Muscle of leg (tissue), 16 donors: ENCODE measurements around the gene TRPM6. TPM values are rescaled to one million over a fixed set of nuclear protein-coding genes. Genes with fewer than 3 reads are reported as not detected.
"Not testable (repeated sequence)": the region's sequence is repeated elsewhere in the genome, so short reads cannot be mapped to it uniquely, and the experiment has no call there.

ENCODE experiments used
- DNase-seq: peaks from one replicate; pipeline ENCODE4 v3.0.0; 2013
- H3K27ac ChIP-seq: one replicate; pipeline ENCODE4 v1.5.1; 2013; ENCODE audit warnings: mild to moderate bottlenecking, low read length, control low read depth
- H3K27me3 ChIP-seq: one replicate; pipeline ENCODE4 v1.6.1; 2013; ENCODE audit warnings: low read length; ENCODE audit not compliant: control insufficient read depth, insufficient read depth
- H3K36me3 ChIP-seq: one replicate; pipeline ENCODE4 v1.6.1; 2013; ENCODE audit warnings: low read length; ENCODE audit not compliant: control insufficient read depth, insufficient read depth
- H3K4me1 ChIP-seq: one replicate; pipeline ENCODE4 v1.6.1; 2013; ENCODE audit warnings: low read length; ENCODE audit not compliant: control insufficient read depth, insufficient read depth
- H3K4me3 ChIP-seq: one replicate; pipeline ENCODE4 v1.5.1; 2013; ENCODE audit warnings: low read length, control low read depth
- H3K9me3 ChIP-seq: replicated peaks from 2 replicates; pipeline ENCODE4 v1.6.1; 2013; ENCODE audit warnings: low read depth, low read length; ENCODE audit not compliant: control insufficient read depth
- WGBS: methylation state at CpG from one replicate; pipeline ENCODE4 v1.1.5; 2013; ENCODE audit warnings: missing lambda C conversion rate; ENCODE audit not compliant: insufficient coverage; 5-methylcytosine and 5-hydroxymethylcytosine counted together
- long read RNA-seq, 11 donors: transcript quantifications; one replicate each; lab custom pipeline, GENCODE V29; 2026
- polyA plus RNA-seq, 8 donors: library from polyadenylated mRNA; unstranded; fragments of 120-200 nt; gene quantifications; one replicate each; pipeline versions ENCODE4 v1.2.1 to v1.2.3, GENCODE V29; 2013; ENCODE audit warnings: inconsistent platforms in 1 of 8, low replicate concordance in 1 of 8; ENCODE audit not compliant: insufficient read length in 8 of 8, insufficient read depth in 1 of 8
- total RNA-seq: library from RNA; stranded (reverse); fragments of 120-200 nt; gene quantifications from one replicate; pipeline ENCODE4 v1.2.4, GENCODE V29; 2013

The TRPM6 gene
- total RNA-seq (0.04 TPM), polyA plus RNA-seq (under 1 TPM; 0.04 to 0.62 (median 0.08) TPM)
- long read RNA-seq, donor 1 = 0 reads
- long read RNA-seq, donor 2 = 0 reads
- long read RNA-seq, donor 3 = 0 reads
- long read RNA-seq, donor 4 = 0 reads
- long read RNA-seq, donor 5 = 0 reads
- long read RNA-seq, donor 6 = 0 reads
- long read RNA-seq, donor 7 = 0 reads
- long read RNA-seq, donor 8 = 0 reads
- long read RNA-seq, donor 9 = 0 reads
- long read RNA-seq, donor 10 = 0 reads
- long read RNA-seq, donor 11 = 0 reads

- Histone ChIP-seq H3K36me3 (no peaks in the 10 kb centered on the region), H3K27me3 (peaks cover 13% of the 10 kb centered on the region), H3K9me3 (peaks cover 3% of the 10 kb centered on the region), H3K4me1 (peaks cover 7% of the 10 kb centered on the region), H3K27ac (peak within 1 kb of the TSS; percentile 6), H3K4me3 (peak within 1 kb of the TSS; percentile 52)
- peak; percentile 68 for DNase-seq
- WGBS = 1% methylated on average over 48 of the region's 64 CpGs
Observed at GRCh38 chr9:74887041-74887980, at the start of gene TRPM6. Gene TRPM6, minus strand, starts transcription at chr9:74887921. Its CDS starts 65 bp downstream, at chr9:74887856.

GRCh38 chr9:74935008-74935407 is 47.3 kb upstream of the TRPM6 start:
- Histone ChIP-seq H3K4me1 (no peaks in the 10 kb centered on the region), H3K27ac (no peak overlapping the region), H3K4me3 (no peak overlapping the region), H3K27me3 (peaks cover 2% of the 10 kb centered on the region), H3K36me3 (no peaks in the 10 kb centered on the region), H3K9me3 (peaks cover 4% of the 10 kb centered on the region)
- WGBS = 62% methylated on average over 6 of the region's 8 CpGs
- DNase-seq = no peak

- no CpG with 5 or more reads among the region's 1 CpG for WGBS
- Histone ChIP-seq H3K27ac (no peak overlapping the region), H3K4me1 (no peaks in the 10 kb centered on the region), H3K27me3 (no peaks in the 10 kb centered on the region), H3K9me3 (no peaks in the 10 kb centered on the region), H3K4me3 (no peak overlapping the region), H3K36me3 (no peaks in the 10 kb centered on the region)
- no peak for DNase-seq
Observed at GRCh38 chr9:74921737-74922136, 34.0 kb upstream of the TRPM6 start.

GRCh38 chr9:74920944-74921626 is 33.4 kb upstream of the TRPM6 start:
- no peaks in the 10 kb centered on the region for H3K27me3 ChIP-seq
- H3K4me3 ChIP-seq = no peak overlapping the region
- WGBS = no CpG with 5 or more reads among the region's 3 CpGs
- H3K9me3 ChIP-seq = no peaks in the 10 kb centered on the region
- H3K4me1 ChIP-seq = no peaks in the 10 kb centered on the region
- no peaks in the 10 kb centered on the region for H3K36me3 ChIP-seq
- no peak overlapping the region for H3K27ac ChIP-seq
- DNase-seq = no peak

- Histone ChIP-seq H3K27ac (no peak overlapping the region), H3K27me3 (no peaks in the 10 kb centered on the region), H3K4me3 (no peak overlapping the region), H3K9me3 (no peaks in the 10 kb centered on the region), H3K4me1 (no peaks in the 10 kb centered on the region), H3K36me3 (no peaks in the 10 kb centered on the region)
- DNase-seq = no peak
- 94% methylated on average over 2 of the region's 2 CpGs for WGBS
Observed at GRCh38 chr9:74910036-74910435, 22.3 kb upstream of the TRPM6 start.

- Histone ChIP-seq H3K9me3 (no peaks in the 10 kb centered on the region), H3K36me3 (no peaks in the 10 kb centered on the region), H3K27me3 (no peaks in the 10 kb centered on the region), H3K4me3 (no peak overlapping the region), H3K27ac (no peak overlapping the region), H3K4me1 (no peaks in the 10 kb centered on the region)
- WGBS = 71% methylated on average over 3 of the region's 4 CpGs
- no peak for DNase-seq
Observed at GRCh38 chr9:74908665-74909064, 20.9 kb upstream of the TRPM6 start.

- H3K36me3 ChIP-seq = no peaks in the 10 kb centered on the region
- H3K4me3 ChIP-seq = no peak overlapping the region
- H3K4me1 ChIP-seq = no peaks in the 10 kb centered on the region
- no peaks in the 10 kb centered on the region for H3K27me3 ChIP-seq
- WGBS = 82% methylated on average over 3 of the region's 3 CpGs
- H3K9me3 ChIP-seq = no peaks in the 10 kb centered on the region
- no peak for DNase-seq
- no peak overlapping the region for H3K27ac ChIP-seq
Observed at GRCh38 chr9:74907085-74907484, 19.4 kb upstream of the TRPM6 start.

GRCh38 chr9:74901001-74901400 is 13.3 kb upstream of the TRPM6 start:
- Histone ChIP-seq H3K27ac (no peak overlapping the region), H3K9me3 (no peaks in the 10 kb centered on the region), H3K27me3 (no peaks in the 10 kb centered on the region), H3K4me3 (no peak overlapping the region), H3K36me3 (no peaks in the 10 kb centered on the region), H3K4me1 (no peaks in the 10 kb centered on the region)
- no peak for DNase-seq

GRCh38 chr9:74888449-74888848 is 728 bp upstream of the TRPM6 start:
- not testable (repeated sequence) for H3K27ac ChIP-seq, H3K36me3 ChIP-seq, H3K9me3 ChIP-seq, H3K4me1 ChIP-seq, DNase-seq, H3K4me3 ChIP-seq
- no CpG with 5 or more reads among the region's 3 CpGs for WGBS
- peaks cover 13% of the 10 kb centered on the region for H3K27me3 ChIP-seq

- Histone ChIP-seq H3K27ac (no peak overlapping the region), H3K9me3 (peaks cover 3% of the 10 kb centered on the region), H3K36me3 (no peaks in the 10 kb centered on the region), H3K27me3 (peaks cover 13% of the 10 kb centered on the region), H3K4me3 (no peak overlapping the region), H3K4me1 (peaks cover 7% of the 10 kb centered on the region)
- DNase-seq = no peak
- WGBS = no CpG with 5 or more reads among the region's 4 CpGs
Observed at GRCh38 chr9:74887981-74888370, 255 bp upstream of the TRPM6 start.
